ENCODE data around the gene LRP5. TPM values are rescaled to one million over a fixed set of nuclear protein-coding genes. Genes with fewer than 3 reads are reported as not detected.

LRP5 gene
- total and polyA plus RNA-seq, 9 of the 15 experiments (the other 6 are each of a cell fraction or from before 2014, with no cell fraction given), result 0.48 to 44.2 (median 13.5) TPM

GRCh38 chr11:68315171-68315920 lies 3.0 kb downstream of the LRP5 start (continued):
- no peak for TF ChIP-seq NRF1 (conservative IDR thresholded peaks at IDR 0.05 in 1 of 2, IDR thresholded peaks at IDR 0.05 in 1 of 2)
- TF ChIP-seq PCBP2 (IDR thresholded peaks at IDR 0.05; ENCODE audit: low read depth, low read length, poor library complexity, severe bottlenecking), result no peak
- no peak for TF ChIP-seq ZNF41 (CRISPR knock-in tag; conservative IDR thresholded peaks at IDR 0.05)
- TF ChIP-seq ZNF586 (CRISPR knock-in tag; conservative IDR thresholded peaks at IDR 0.05), result no peak
- no peak for TF ChIP-seq ZNF77 (CRISPR knock-in tag; IDR thresholded peaks at IDR 0.05)
- TF ChIP-seq CCNT2 (IDR thresholded peaks at IDR 0.05; ENCODE audit: borderline replicate concordance, extremely low read depth, insufficient read length, low read depth, low read length), result no peak
- TF ChIP-seq ETV6 (IDR thresholded peaks at IDR 0.05; ENCODE audit: borderline replicate concordance in 1 of 2, low read depth in 2 of 2, low read length in 1 of 2), result no peak
- no peak for TF ChIP-seq ETV6 (CRISPR knock-in tag; IDR thresholded peaks at IDR 0.05; ENCODE audit: borderline replicate concordance)
- TF ChIP-seq RBM22 (IDR thresholded peaks at IDR 0.05; ENCODE audit: low read depth, low read length, poor library complexity, severe bottlenecking), result no peak
- TF ChIP-seq, protein P1, sequence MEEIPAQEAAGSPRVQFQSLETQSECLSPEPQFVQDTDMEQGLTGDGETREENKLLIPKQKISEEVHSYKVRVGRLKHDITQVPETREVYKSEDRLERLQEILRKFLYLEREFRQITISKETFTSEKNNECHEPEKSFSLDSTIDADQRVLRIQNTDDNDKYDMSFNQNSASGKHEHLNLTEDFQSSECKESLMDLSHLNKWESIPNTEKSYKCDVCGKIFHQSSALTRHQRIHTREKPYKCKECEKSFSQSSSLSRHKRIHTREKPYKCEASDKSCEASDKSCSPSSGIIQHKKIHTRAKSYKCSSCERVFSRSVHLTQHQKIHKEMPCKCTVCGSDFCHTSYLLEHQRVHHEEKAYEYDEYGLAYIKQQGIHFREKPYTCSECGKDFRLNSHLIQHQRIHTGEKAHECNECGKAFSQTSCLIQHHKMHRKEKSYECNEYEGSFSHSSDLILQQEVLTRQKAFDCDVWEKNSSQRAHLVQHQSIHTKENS (CRISPR knock-in tag; IDR thresholded peaks at IDR 0.05), result no peak
- TF ChIP-seq, protein P2, sequence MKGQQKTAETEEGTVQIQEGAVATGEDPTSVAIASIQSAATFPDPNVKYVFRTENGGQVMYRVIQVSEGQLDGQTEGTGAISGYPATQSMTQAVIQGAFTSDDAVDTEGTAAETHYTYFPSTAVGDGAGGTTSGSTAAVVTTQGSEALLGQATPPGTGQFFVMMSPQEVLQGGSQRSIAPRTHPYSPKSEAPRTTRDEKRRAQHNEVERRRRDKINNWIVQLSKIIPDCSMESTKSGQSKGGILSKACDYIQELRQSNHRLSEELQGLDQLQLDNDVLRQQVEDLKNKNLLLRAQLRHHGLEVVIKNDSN (CRISPR knock-in tag; IDR thresholded peaks at IDR 0.05), result no peak
- no peak for TF ChIP-seq E2F4 (CRISPR knock-in tag; IDR thresholded peaks at IDR 0.05; ENCODE audit: low read depth)
- TF ChIP-seq ZNF57 (CRISPR knock-in tag; IDR thresholded peaks at IDR 0.05), result no peak

All from K562 (cell line).